ENCODE measurements around the gene NFIA.

DNA sequence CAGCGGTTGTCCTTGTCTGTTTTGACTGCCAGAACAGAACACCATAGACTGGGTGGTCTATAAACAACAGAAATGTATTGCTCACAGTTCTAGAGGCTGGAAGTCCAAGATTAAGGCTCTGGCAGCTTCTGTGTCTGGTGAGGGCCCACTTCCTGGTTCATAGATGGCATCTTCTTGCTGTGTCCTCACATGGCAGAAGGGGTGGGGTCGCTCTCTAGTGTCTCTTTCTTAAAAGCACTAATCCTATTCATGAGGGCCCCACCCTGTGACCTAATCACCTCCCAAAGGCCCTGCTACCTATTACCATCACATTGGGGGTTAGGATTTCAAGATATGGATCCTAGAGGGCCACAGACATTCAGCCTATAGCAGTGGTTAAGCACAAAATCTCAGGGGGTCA lies 304.4 kb downstream of the NFIA start:
- TF ChIP-seq NFIC (IDR thresholded peaks at IDR 0.05) (no peak), FOXM1 (IDR thresholded peaks at IDR 0.05; ENCODE audit: borderline replicate concordance, low read depth) (no peak), EGR1 (IDR thresholded peaks at IDR 0.05) (no peak), ZBTB7A (IDR thresholded peaks at IDR 0.05; ENCODE audit: low read depth) (no peak), TAF1 (IDR thresholded peaks at IDR 0.05; ENCODE audit: low read depth) (no peak), CEBPB (IDR thresholded peaks at IDR 0.05) (no peak)
- TF ChIP-seq, protein P1, sequence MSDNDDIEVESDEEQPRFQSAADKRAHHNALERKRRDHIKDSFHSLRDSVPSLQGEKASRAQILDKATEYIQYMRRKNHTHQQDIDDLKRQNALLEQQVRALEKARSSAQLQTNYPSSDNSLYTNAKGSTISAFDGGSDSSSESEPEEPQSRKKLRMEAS (IDR thresholded peaks at IDR 0.05): no peak
- TF ChIP-seq, protein P2, sequence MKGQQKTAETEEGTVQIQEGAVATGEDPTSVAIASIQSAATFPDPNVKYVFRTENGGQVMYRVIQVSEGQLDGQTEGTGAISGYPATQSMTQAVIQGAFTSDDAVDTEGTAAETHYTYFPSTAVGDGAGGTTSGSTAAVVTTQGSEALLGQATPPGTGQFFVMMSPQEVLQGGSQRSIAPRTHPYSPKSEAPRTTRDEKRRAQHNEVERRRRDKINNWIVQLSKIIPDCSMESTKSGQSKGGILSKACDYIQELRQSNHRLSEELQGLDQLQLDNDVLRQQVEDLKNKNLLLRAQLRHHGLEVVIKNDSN (IDR thresholded peaks at IDR 0.05): no peak
- TF ChIP-seq, protein P3, sequence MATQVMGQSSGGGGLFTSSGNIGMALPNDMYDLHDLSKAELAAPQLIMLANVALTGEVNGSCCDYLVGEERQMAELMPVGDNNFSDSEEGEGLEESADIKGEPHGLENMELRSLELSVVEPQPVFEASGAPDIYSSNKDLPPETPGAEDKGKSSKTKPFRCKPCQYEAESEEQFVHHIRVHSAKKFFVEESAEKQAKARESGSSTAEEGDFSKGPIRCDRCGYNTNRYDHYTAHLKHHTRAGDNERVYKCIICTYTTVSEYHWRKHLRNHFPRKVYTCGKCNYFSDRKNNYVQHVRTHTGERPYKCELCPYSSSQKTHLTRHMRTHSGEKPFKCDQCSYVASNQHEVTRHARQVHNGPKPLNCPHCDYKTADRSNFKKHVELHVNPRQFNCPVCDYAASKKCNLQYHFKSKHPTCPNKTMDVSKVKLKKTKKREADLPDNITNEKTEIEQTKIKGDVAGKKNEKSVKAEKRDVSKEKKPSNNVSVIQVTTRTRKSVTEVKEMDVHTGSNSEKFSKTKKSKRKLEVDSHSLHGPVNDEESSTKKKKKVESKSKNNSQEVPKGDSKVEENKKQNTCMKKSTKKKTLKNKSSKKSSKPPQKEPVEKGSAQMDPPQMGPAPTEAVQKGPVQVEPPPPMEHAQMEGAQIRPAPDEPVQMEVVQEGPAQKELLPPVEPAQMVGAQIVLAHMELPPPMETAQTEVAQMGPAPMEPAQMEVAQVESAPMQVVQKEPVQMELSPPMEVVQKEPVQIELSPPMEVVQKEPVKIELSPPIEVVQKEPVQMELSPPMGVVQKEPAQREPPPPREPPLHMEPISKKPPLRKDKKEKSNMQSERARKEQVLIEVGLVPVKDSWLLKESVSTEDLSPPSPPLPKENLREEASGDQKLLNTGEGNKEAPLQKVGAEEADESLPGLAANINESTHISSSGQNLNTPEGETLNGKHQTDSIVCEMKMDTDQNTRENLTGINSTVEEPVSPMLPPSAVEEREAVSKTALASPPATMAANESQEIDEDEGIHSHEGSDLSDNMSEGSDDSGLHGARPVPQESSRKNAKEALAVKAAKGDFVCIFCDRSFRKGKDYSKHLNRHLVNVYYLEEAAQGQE (IDR thresholded peaks at IDR 0.05; ENCODE audit: low read depth): no peak

Measured in Ishikawa (cell line).